Pulmonary artery endothelial cell (primary cell): ENCODE results near the gene DNASE1. TPM values are rescaled to one million over a fixed set of nuclear protein-coding genes. Genes with fewer than 3 reads are reported as not detected.
"Not testable (repeated sequence)": the region's sequence is repeated elsewhere in the genome, so short reads cannot be mapped to it uniquely, and the experiment has no call there.

Experiments
- DNase-seq: peaks from one replicate; pipeline ENCODE4 v3.0.0-alpha.2; 2011; ENCODE audit warnings: low read depth, low spot score
- total RNA-seq: library from RNA; depleted of rRNA; stranded (reverse); fragments of >200 nt; gene quantifications from 2 replicates; pipeline ENCODE4 v1.2.3, GENCODE V29; 2014

The DNASE1 gene
- total RNA-seq, 1 donor from 2014 or later = 7.5 TPM

DNA sequence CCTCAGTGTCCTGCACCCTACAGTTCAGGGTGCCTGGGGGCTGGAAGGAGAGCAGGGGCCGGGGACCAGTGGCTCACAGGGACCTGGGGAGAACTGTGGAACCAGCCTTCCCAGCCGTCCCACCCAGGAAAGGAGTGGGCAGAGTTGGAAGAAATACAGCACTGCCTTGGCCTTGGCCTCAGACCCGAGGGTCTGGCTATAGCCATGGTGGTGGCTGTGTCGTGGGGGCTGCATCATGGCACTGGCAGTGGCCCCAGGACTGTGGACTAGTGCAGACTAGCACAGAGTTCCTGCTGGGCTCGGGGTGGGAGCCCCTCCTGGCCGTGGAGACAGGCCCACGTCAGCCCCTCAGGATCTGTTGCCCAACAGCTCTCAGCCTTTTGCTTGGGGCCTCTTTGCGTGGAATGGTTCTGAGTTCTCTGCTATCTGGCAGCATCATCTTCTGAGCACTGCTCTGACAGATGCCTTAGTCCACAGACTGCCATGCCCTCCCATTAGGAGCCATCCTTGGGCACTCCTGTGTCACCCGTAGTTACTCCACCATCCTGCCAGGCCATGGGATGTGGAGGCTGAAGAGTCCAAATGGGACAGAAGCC lies 12.6 kb upstream of the DNASE1 start:
- DNase-seq = no peak

GRCh38 chr16:3642397-3643094 lies 11.9 kb upstream of the DNASE1 start:
- no peak for DNase-seq

DNA sequence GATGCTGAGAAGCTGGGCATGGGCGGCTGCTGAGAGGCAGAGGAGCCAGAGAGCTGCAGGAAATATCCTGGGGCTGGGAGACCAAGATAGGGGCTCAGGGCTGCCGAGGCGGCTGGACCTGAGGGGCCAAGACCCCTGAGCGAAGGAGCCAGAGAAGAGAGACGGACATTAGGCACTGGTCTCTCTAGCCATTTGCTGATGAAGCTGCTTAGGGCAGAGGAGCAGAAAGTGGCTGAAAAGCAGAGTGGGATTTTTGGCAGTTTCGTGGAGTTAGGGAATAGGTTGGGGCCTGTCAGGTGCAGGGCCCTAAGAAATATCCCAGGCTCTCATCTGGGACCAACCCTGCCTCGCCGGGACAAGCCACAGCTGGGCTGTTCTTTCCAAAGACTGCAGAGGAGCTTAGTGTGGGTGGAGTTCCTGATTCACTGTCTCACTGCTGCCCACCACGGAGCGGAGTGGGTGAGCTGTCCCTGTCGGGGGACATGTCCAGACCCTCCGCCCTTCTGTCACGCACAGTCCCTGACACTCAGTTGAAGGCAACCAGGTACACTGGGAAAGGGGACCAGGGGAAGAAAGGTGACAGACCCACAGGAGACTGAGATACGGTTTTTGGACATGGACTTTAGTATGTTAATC lies 11.3 kb upstream of the DNASE1 start:
- DNase-seq = no peak

- no peak for DNase-seq
Observed at GRCh38 chr16:3645108-3645503, 9.4 kb upstream of the DNASE1 start.

- DNase-seq = no peak
Observed at GRCh38 chr16:3645504-3646347, 8.8 kb upstream of the DNASE1 start.

GRCh38 chr16:3646348-3646920 lies 8.1 kb upstream of the DNASE1 start:
- peak; percentile 27 for DNase-seq

GRCh38 chr16:3650631-3651265 lies 3.7 kb upstream of the DNASE1 start:
- DNase-seq = no peak

- DNase-seq = no peak
Observed at GRCh38 chr16:3651461-3652372, 2.8 kb upstream of the DNASE1 start.

DNA sequence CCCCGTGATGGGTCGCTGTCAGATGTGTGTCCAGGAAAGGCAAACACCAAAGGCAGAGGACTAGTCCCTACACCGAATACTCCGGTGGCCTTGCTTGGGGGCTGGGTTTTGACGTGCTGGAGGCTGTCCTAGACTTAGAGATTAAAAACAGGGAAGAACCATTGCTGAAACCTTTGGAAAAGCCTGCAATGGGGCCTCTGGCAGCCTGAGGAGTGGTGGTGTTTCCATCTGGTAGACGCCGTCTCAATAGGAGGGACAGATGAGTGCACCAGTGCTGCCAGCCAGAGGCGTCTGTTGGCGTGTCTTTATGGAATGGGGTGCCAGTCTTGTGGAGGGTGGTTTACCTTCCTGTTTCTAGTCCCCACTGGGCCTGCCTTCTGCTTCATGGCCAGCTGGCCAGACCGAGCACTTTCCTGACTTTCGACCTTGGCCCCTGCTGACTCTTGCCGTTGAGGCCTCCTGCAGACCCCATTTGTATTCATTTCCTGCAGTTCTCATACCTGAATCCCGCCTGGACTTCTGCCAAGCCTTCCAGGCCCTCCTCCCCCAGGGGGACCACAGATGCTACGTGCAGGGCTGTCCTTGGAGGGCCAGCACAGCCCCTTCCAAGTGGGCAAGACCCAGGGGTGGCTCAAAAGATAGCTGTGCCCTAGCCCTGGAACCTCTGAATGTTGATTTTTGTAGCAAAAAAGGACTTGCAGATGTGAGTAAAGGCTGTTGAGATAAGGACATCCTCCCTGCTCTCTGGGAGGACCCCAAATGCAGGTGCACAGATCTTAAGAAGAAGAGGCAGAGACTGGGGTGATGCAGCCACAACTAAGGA lies 1.9 kb upstream of the DNASE1 start:
- no peak for DNase-seq

GRCh38 chr16:3655030-3655395 lies 522 bp downstream of the DNASE1 start:
- no peak for DNase-seq

DNA sequence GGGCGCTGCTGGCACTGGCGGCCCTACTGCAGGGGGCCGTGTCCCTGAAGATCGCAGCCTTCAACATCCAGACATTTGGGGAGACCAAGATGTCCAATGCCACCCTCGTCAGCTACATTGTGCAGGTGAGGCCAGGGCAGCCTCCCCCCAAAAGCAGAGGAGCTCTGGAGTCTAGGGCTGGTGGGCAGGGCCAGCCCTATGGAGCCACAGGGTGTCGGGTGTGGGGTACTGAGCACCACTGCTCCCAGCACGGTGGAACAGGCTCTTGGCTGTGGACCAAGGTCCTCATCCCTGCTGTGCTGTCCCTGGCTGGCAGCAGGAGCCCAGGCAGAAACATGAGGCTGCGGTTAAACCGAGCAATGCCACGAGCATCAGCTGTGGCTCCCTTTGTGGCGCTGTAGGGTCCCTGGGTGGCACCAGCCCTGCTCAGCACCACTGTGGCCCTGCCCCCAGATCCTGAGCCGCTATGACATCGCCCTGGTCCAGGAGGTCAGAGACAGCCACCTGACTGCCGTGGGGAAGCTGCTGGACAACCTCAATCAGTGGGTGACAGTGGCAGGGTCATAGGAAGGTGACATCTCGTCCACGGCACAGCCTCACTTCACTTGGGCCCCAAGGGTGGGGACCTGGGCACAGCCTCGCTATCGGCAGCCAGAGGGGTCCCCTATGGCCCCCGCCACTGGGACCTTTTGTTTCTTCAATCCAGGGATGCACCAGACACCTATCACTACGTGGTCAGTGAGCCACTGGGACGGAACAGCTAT lies 1.1 kb downstream of the DNASE1 start:
- no peak for DNase-seq

- not testable (repeated sequence) for DNase-seq
Observed at GRCh38 chr16:3656160-3656490, 1.6 kb downstream of the DNASE1 start.

- no peak for DNase-seq
Observed at GRCh38 chr16:3656491-3657468, 2.3 kb downstream of the DNASE1 start.

DNA sequence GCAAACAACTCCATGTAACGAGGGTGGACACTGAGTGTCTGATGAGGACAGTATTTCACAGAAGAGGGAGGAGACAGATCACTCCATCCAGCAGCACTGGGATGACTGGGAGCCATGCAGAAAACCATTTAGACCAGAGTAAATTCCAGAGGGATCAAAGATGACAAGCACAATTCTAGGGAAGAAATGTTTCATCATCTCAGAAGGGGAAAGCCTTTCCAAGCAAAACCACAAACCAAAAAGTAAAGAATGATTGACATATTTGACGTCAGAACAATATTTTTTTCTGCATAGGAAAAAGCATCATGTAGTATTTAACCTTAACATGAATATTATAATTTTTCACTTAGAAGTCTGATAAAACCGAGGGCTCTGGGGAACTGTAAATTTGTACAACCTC lies 4.8 kb downstream of the DNASE1 start:
- DNase-seq = no peak

GRCh38 chr16:3661311-3661710 lies 6.8 kb downstream of the DNASE1 start:
- no peak for DNase-seq

DNA sequence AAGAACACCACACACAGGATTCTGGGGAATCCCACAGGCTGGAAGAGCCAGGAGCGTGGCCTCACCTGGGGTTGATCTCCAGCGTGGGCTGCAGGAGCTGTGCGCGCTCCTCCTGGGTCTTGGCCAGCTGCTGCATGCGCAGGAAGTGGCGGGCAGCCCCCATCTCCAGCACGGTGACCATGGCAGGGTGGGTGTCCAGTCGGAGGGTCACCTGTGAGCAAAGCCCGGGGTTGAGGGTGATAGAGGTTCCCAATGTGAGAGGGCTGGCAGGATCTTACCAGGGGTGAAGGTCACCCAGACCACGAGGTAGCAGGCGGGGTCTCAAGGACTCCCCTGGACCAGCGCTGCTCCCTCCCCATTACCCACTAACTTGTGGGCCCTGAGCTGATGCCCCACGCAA lies 7.4 kb downstream of the DNASE1 start:
- DNase-seq = no peak

GRCh38 chr16:3662601-3663000 lies 8.1 kb downstream of the DNASE1 start:
- no peak for DNase-seq
